DND-41 (cell line): ENCODE measurements around the gene GJB5.

Experiments
- CTCF ChIP-seq: IDR thresholded peaks from 2 replicates; pipeline ENCODE4 v1.5.1; 2012; ENCODE audit warnings: borderline replicate concordance, low read length, moderate library complexity, mild to moderate bottlenecking; ENCODE audit not compliant: poor library complexity, severe bottlenecking; ENCODE audit errors: extremely low read depth
- EZH2 ChIP-seq: IDR thresholded peaks from 3 replicates; pipeline ENCODE4 v1.6.1; 2012; ENCODE audit warnings: borderline replicate concordance, low read depth, mild to moderate bottlenecking, moderate library complexity, low read length, inconsistent platforms; ENCODE audit not compliant: severe bottlenecking

DNA sequence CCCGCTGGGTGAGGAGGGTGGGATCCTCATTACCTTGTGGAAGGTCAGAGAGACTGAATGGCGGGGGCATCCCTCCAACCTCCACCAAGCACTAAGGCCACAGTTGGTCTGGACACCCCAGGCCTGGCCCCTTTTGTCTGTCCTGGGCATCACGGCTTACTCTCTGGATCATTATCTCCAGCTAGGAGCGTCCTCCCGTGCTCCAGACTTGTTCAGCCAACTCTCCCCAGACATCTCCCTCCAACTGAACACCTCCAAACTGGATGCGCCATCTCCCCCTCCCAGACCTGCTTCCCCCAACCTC lies 7.3 kb upstream of the GJB5 start:
- no peak for TF ChIP-seq CTCF
- TF ChIP-seq EZH2: no peak
